ENCODE results near the gene LYRM1. TPM values are rescaled to one million over a fixed set of nuclear protein-coding genes. Genes with fewer than 3 reads are reported as not detected.

Gene LYRM1
- total RNA-seq, 4 donors from 2014 or later, result 37.1 to 106 (median 61.9) TPM

DNA sequence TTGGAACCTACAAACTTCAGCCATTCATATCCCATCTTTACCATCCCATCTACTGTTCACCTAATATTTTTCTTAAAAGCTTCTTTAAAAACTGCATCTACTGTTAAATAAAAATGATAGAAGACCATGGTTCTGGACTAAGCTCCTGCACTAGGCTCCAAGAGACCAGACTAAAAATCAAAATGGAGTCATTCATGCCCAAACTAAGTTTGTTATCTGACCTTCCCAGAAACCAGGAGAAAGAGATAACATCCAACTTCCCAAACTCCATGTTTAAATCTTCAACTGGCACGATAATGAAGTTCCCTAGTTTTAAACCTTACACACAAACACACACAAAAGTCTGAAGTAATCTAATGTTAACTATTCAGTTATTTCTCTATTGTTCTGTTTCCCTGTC lies 14.3 kb upstream of the LYRM1 start:
- TF ChIP-seq, protein P1, sequence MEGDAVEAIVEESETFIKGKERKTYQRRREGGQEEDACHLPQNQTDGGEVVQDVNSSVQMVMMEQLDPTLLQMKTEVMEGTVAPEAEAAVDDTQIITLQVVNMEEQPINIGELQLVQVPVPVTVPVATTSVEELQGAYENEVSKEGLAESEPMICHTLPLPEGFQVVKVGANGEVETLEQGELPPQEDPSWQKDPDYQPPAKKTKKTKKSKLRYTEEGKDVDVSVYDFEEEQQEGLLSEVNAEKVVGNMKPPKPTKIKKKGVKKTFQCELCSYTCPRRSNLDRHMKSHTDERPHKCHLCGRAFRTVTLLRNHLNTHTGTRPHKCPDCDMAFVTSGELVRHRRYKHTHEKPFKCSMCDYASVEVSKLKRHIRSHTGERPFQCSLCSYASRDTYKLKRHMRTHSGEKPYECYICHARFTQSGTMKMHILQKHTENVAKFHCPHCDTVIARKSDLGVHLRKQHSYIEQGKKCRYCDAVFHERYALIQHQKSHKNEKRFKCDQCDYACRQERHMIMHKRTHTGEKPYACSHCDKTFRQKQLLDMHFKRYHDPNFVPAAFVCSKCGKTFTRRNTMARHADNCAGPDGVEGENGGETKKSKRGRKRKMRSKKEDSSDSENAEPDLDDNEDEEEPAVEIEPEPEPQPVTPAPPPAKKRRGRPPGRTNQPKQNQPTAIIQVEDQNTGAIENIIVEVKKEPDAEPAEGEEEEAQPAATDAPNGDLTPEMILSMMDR (IDR thresholded peaks at IDR 0.05; ENCODE audit: low read depth), result no peak

DNA sequence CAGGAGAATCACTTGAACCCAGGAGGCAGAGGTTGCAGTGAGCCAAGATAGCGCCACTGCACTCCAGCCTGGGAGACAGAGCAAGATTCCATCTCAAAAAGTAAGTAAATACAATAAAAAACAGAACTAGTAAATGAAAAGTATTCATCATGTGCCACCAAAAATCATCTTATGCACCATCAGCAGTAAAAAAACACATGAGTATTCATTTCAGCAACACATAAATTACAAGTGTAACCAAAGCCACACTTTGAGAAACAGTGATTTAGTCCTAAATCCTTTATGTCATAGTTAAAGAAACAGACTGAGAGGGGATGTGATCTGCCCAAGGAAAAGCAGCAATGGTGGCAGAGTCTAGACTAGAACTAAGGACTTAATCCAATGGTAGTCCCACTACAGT lies 13.4 kb upstream of the LYRM1 start:
- TF ChIP-seq, protein P1 (IDR thresholded peaks at IDR 0.05; ENCODE audit: low read depth), result no peak

DNA sequence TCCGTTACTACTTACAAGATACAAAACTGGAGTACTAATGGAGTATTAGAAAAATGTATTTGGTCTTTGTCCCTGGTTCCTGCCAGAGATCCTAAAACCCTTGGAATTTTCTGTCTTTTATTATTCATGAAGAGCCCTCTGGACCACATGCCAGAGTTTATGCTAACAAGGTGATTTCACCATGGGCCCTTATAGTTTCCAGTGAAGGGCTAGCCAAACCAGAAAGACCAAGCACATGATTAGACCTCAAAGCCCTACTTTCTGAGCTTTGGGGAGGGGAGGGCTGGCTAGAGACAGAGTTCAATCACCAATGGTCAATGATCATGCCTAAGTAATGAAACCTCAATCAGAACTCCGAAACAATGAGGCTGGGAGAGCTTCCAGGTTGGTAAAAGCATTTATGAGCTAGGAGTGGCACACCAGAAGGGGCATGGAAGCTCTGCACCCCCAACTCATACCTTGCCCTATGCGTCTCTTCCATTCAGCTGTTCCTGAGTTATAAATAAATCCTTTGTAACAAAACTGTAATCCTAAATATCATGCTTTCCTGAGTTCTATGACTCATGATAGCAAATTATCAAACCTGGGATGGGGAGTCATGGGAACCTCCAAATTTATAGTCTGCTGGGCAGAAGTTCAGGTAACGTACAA lies 10.8 kb upstream of the LYRM1 start:
- TF ChIP-seq, protein P1 (IDR thresholded peaks at IDR 0.05; ENCODE audit: low read depth), result no peak

DNA sequence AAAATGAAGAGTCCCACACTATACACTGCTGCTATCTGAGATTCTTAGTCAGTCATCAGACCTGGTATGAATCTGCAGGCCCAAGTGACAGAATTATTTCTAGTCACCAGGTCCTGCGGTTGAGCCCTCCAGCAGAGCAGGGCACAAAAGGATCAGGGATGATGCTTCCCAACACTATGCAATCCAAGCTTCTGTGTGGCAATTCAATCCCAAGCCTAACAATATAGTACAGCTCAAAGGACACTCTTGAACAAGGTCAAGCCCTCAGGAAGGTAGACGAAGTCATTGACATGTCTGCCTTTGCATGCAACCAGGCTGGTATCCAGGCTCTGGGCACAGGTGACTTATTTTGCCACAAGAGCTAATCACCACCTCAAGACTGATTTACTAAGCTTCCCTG lies 6.2 kb upstream of the LYRM1 start:
- TF ChIP-seq, protein P1 (IDR thresholded peaks at IDR 0.05; ENCODE audit: low read depth), result no peak

DNA sequence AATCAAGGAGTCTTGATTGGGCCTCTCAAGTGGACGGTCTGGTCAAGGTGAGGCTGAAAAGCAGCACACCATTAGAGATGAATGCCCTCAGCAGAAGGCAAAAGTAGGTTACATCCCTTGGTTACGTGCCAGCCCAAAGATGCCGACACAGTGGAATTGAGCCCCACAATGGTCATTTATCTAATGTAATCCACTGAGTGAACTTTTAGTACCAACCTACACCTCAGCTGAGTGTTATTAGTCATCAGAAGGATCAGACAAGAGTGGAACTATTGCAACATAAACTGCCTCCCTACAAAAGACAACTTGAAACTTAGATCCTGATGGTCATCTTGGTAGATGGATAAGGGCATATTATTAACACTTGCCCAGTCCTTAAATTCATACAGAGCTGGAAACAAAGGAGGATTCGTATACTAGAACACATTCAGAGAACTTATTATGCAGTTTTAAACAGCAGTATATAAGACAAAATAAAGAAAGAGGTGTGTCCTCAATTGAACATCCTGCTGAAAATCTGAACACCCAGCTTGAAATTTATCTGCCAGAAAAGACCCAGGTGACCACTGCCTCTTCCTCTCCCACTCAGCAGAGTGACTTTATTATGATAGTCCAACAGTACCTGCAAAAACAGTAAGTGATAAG lies 3.2 kb upstream of the LYRM1 start:
- TF ChIP-seq, protein P1 (IDR thresholded peaks at IDR 0.05; ENCODE audit: low read depth), result no peak

DNA sequence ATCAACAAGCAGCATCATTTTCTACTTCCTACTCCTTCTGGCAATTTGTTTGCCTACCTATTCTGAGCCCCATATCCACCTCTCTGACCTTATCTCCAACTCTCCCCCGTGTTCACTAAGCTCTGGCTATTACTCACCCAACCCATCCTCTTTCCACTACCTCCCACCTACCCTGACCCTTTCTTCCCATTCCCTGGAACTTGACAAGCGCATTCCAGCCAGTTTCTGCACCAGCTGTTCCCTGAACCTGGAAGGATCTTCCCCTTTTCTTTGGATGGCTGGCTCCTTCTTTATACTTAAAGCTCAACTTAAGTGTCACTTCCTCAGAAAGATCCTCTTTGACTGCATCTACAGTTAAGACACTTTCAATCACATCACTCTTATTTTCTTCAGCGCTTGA lies 2.6 kb upstream of the LYRM1 start:
- TF ChIP-seq, protein P1 (IDR thresholded peaks at IDR 0.05; ENCODE audit: low read depth), result no peak

DNA sequence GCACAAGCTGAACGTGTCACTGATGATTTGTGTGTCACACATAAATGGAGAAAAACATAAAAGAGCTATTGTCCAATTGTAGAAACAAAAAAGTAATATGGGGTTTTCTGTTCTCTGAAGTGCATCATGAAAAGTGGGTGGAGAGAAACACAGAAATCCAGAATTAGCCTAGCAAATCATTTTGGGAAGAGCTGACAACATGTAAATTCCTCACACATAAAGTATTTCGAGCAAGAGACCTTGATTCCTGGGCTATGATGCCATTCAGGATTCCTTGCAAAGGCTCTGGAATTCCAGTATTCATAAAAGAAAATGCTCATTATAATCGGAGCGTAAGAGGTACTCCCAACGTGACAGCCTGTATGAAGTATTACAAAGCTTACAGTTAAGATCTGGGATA lies 1.5 kb upstream of the LYRM1 start:
- TF ChIP-seq, protein P1 (IDR thresholded peaks at IDR 0.05; ENCODE audit: low read depth), result no peak

All from subcutaneous adipose tissue (tissue), 4 donors.